HCT116 (cell line): ENCODE results near the gene TMOD1.
"Not testable (repeated sequence)": the region's sequence is repeated elsewhere in the genome, so short reads cannot be mapped to it uniquely, and the experiment has no call there.

Experiments
- CEBPB ChIP-seq: IDR thresholded peaks from 2 replicates; pipeline ENCODE4 v1.6.1; 2012; ENCODE audit warnings: low read depth
- CTCF ChIP-seq, 3 experiments: fragments of 200-600 bp in 1 of 3; sonication (generic) in 1 of 3; IDR thresholded peaks in 2 of 3; conservative IDR thresholded peaks in 1 of 3; 2 replicates each; pipeline ENCODE4 v1.5.1; 2012 to 2017; ENCODE audit warnings: low read depth in 2 of 3, low read length in 2 of 3, antibody characterized with exemption in 1 of 3, borderline replicate concordance in 1 of 3, control low read depth in 1 of 3, mild to moderate bottlenecking in 1 of 3, mixed read lengths in 1 of 3, mixed run types in 1 of 3, moderate library complexity in 1 of 3; ENCODE audit not compliant: insufficient read depth in 1 of 3
- ELF1 ChIP-seq: IDR thresholded peaks from 2 replicates; pipeline ENCODE4 v1.6.1; 2012; ENCODE audit warnings: low read depth, borderline replicate concordance
- EZH2 ChIP-seq: fragments of 200-600 bp; sonication (generic); IDR thresholded peaks from 2 replicates; pipeline ENCODE4 v1.6.1; 2017; ENCODE audit warnings: antibody characterized with exemption, mixed run types
- EZH2phosphoT487 ChIP-seq: fragments of 200-600 bp; IDR thresholded peaks from 2 replicates; pipeline ENCODE4 v1.6.1; 2018; ENCODE audit warnings: antibody characterized with exemption, borderline replicate concordance
- FOSL1 ChIP-seq: IDR thresholded peaks from 2 replicates; pipeline ENCODE4 v1.6.1; 2012; ENCODE audit warnings: low read depth
- JUND ChIP-seq: IDR thresholded peaks from 2 replicates; pipeline ENCODE4 v1.6.1; 2012
- POLR2A ChIP-seq: IDR thresholded peaks from 2 replicates; pipeline ENCODE4 v1.7.0; 2011; ENCODE audit warnings: borderline replicate concordance; ENCODE audit not compliant: insufficient read depth, insufficient read length; ENCODE audit errors: extremely low read depth
- RAD21 ChIP-seq: IDR thresholded peaks from 2 replicates; pipeline ENCODE4 v1.6.1; 2012; ENCODE audit warnings: low read depth, mild to moderate bottlenecking
- REST ChIP-seq: IDR thresholded peaks from 2 replicates; pipeline ENCODE4 v1.6.1; 2012; ENCODE audit warnings: low read depth
- TCF7L2 ChIP-seq: IDR thresholded peaks from 2 replicates; pipeline ENCODE4 v1.7.0; 2011; ENCODE audit warnings: borderline replicate concordance, inconsistent platforms; ENCODE audit not compliant: insufficient read depth, insufficient read length; ENCODE audit errors: extremely low read depth
- ZBTB33 ChIP-seq: IDR thresholded peaks from 2 replicates; pipeline ENCODE4 v1.6.1; 2011; ENCODE audit warnings: mild to moderate bottlenecking, low read length, moderate library complexity; ENCODE audit not compliant: insufficient replicate concordance; ENCODE audit errors: extremely low read depth
- ZNF274 ChIP-seq: fragments of 200-500 bp; sonication (Bioruptor generic); IDR thresholded peaks from 2 replicates; pipeline ENCODE4 v1.6.1; 2014; ENCODE audit warnings: mild to moderate bottlenecking, low read depth, low read length, inconsistent platforms

GRCh38 chr9:97456841-97457240 is 44.6 kb upstream of the TMOD1 start:
- TF ChIP-seq EZH2phosphoT487; CTCF (IDR thresholded peaks at IDR 0.05 in 2 of 3, conservative IDR thresholded peaks at IDR 0.05 in 1 of 3; ENCODE audit: borderline replicate concordance in 1 of 3, insufficient read depth in 1 of 3, low read depth in 2 of 3, low read length in 2 of 3); FOSL1; ZNF274; ZBTB33; CEBPB; POLR2A; TCF7L2; RAD21; EZH2; REST; ELF1; JUND: not testable (repeated sequence)
